ENCODE measurements around the gene ZCCHC17.

The ZCCHC17 gene

GRCh38 chr1:31344503-31344902 lies 47.7 kb downstream of the ZCCHC17 start:
- Histone ChIP-seq H3K4me2 (ENCODE audit: insufficient read depth, low read length) (no peak overlapping the region), H3K9ac (ENCODE audit: low read depth, low read length) (no peak overlapping the region)

GRCh38 chr1:31345635-31346034 lies 48.8 kb downstream of the ZCCHC17 start:
- ATAC-seq (ENCODE audit: insufficient read depth, low read depth): no peak
- Histone ChIP-seq H3K4me1 (ENCODE audit: insufficient read depth, low read length) (no peaks in the 10 kb centered on the region), H3K9ac (ENCODE audit: low read depth, low read length) (no peak overlapping the region), H3K36me3 (ENCODE audit: insufficient read depth, low read length) (peaks cover 17% of the 10 kb centered on the region; the same call in 1 of the 2 replicates), H3K79me2 (ENCODE audit: insufficient read depth, low read length) (no peaks in the 10 kb centered on the region), H4K20me1 (ENCODE audit: insufficient read depth, low read length) (no peaks in the 10 kb centered on the region), H3K9me3 (ENCODE audit: insufficient read depth, low read length, severe bottlenecking) (no peaks in the 10 kb centered on the region), H3K27me3 (ENCODE audit: insufficient read depth, low read length, poor library complexity) (no peaks in the 10 kb centered on the region), H3K27ac (ENCODE audit: low read length) (no peak overlapping the region), H2AFZ (ENCODE audit: low read depth, low read length) (no peak overlapping the region), H3K4me3 (ENCODE audit: low read depth in 1 of 2, low read length in 2 of 2) (no peak overlapping the region), H3K4me2 (ENCODE audit: insufficient read depth, low read length) (no peak overlapping the region)
- no peak for DNase-seq
- no peak for TF ChIP-seq EZH2 (IDR thresholded peaks at IDR 0.05; ENCODE audit: borderline replicate concordance, low read depth, low read length, severe bottlenecking)
- TF ChIP-seq CTCF (IDR thresholded peaks at IDR 0.05; ENCODE audit: borderline replicate concordance, extremely low read depth, low read length, poor library complexity, severe bottlenecking): no peak

More at GRCh38 chr1:31344503-31344902, 47.7 kb downstream of the ZCCHC17 start:
- DNase-seq: no peak
- H4K20me1 ChIP-seq (ENCODE audit: insufficient read depth, low read length): no peaks in the 10 kb centered on the region
- no peaks in the 10 kb centered on the region for H3K27me3 ChIP-seq (ENCODE audit: insufficient read depth, low read length, poor library complexity)
- no peaks in the 10 kb centered on the region for H3K79me2 ChIP-seq (ENCODE audit: insufficient read depth, low read length)
- H2AFZ ChIP-seq (ENCODE audit: low read depth, low read length): no peak overlapping the region
- H3K36me3 ChIP-seq (ENCODE audit: insufficient read depth, low read length): peaks cover 17% of the 10 kb centered on the region; the same call in 1 of the 2 replicates
- no peak overlapping the region for H3K4me3 ChIP-seq (ENCODE audit: low read depth in 1 of 2, low read length in 2 of 2)
- no peaks in the 10 kb centered on the region for H3K4me1 ChIP-seq (ENCODE audit: insufficient read depth, low read length)
- H3K9me3 ChIP-seq (ENCODE audit: insufficient read depth, low read length, severe bottlenecking): no peaks in the 10 kb centered on the region
- TF ChIP-seq CTCF (IDR thresholded peaks at IDR 0.05; ENCODE audit: borderline replicate concordance, extremely low read depth, low read length, poor library complexity, severe bottlenecking) (no peak), EZH2 (IDR thresholded peaks at IDR 0.05; ENCODE audit: borderline replicate concordance, low read depth, low read length, severe bottlenecking) (no peak)
- no peak for ATAC-seq (ENCODE audit: insufficient read depth, low read depth)
- no peak overlapping the region for H3K27ac ChIP-seq (ENCODE audit: low read length)

GRCh38 chr1:31346785-31347184 lies 50.0 kb downstream of the ZCCHC17 start:
- TF ChIP-seq CTCF (IDR thresholded peaks at IDR 0.05; ENCODE audit: borderline replicate concordance, extremely low read depth, low read length, poor library complexity, severe bottlenecking): no peak
- no peak for TF ChIP-seq EZH2 (IDR thresholded peaks at IDR 0.05; ENCODE audit: borderline replicate concordance, low read depth, low read length, severe bottlenecking)
- Histone ChIP-seq H3K4me3 (ENCODE audit: low read depth in 1 of 2, low read length in 2 of 2) (no peak overlapping the region), H2AFZ (ENCODE audit: low read depth, low read length) (no peak overlapping the region), H4K20me1 (ENCODE audit: insufficient read depth, low read length) (no peaks in the 10 kb centered on the region), H3K79me2 (ENCODE audit: insufficient read depth, low read length) (no peaks in the 10 kb centered on the region), H3K27me3 (ENCODE audit: insufficient read depth, low read length, poor library complexity) (no peaks in the 10 kb centered on the region), H3K4me1 (ENCODE audit: insufficient read depth, low read length) (no peaks in the 10 kb centered on the region), H3K9me3 (ENCODE audit: insufficient read depth, low read length, severe bottlenecking) (no peaks in the 10 kb centered on the region), H3K4me2 (ENCODE audit: insufficient read depth, low read length) (no peak overlapping the region), H3K27ac (ENCODE audit: low read length) (no peak overlapping the region), H3K36me3 (ENCODE audit: insufficient read depth, low read length) (peaks cover 28% of the 10 kb centered on the region; the same call in 1 of the 2 replicates), H3K9ac (ENCODE audit: low read depth, low read length) (no peak overlapping the region)
- no peak for DNase-seq
- ATAC-seq (ENCODE audit: insufficient read depth, low read depth): no peak

GRCh38 chr1:31348449-31348848 lies 51.6 kb downstream of the ZCCHC17 start:
- ATAC-seq (ENCODE audit: insufficient read depth, low read depth) (no peak), DNase-seq (no peak)
- Histone ChIP-seq H3K36me3 (ENCODE audit: insufficient read depth, low read length) (peaks cover 35% of the 10 kb centered on the region; the same call in 1 of the 2 replicates), H3K4me2 (ENCODE audit: insufficient read depth, low read length) (no peak overlapping the region), H3K27ac (ENCODE audit: low read length) (no peak overlapping the region), H3K79me2 (ENCODE audit: insufficient read depth, low read length) (no peaks in the 10 kb centered on the region), H3K4me3 (ENCODE audit: low read depth in 1 of 2, low read length in 2 of 2) (no peak overlapping the region), H4K20me1 (ENCODE audit: insufficient read depth, low read length) (no peaks in the 10 kb centered on the region), H3K4me1 (ENCODE audit: insufficient read depth, low read length) (no peaks in the 10 kb centered on the region), H3K27me3 (ENCODE audit: insufficient read depth, low read length, poor library complexity) (no peaks in the 10 kb centered on the region), H3K9ac (ENCODE audit: low read depth, low read length) (no peak overlapping the region), H2AFZ (ENCODE audit: low read depth, low read length) (no peak overlapping the region), H3K9me3 (ENCODE audit: insufficient read depth, low read length, severe bottlenecking) (no peaks in the 10 kb centered on the region)
- TF ChIP-seq CTCF (IDR thresholded peaks at IDR 0.05; ENCODE audit: borderline replicate concordance, extremely low read depth, low read length, poor library complexity, severe bottlenecking) (no peak), EZH2 (IDR thresholded peaks at IDR 0.05; ENCODE audit: borderline replicate concordance, low read depth, low read length, severe bottlenecking) (no peak)
